Stimulated activated CD4-positive, alpha-beta T cell treated with anti-CD3 and anti-CD28 coated beads, Interleukin-15, amount 100 ng/mL, for 48 hours (primary cell): ENCODE results near the gene IGSF9.
"Not testable (repeated sequence)": the region's sequence is repeated elsewhere in the genome, so short reads cannot be mapped to it uniquely, and the experiment has no call there.

Experiments used
- DNase-seq, 2 donors: peaks; one replicate each; pipeline ENCODE4 v3.0.0-alpha.2; 2020; ENCODE audit warnings: low read depth in 2 of 2

Gene IGSF9

DNA sequence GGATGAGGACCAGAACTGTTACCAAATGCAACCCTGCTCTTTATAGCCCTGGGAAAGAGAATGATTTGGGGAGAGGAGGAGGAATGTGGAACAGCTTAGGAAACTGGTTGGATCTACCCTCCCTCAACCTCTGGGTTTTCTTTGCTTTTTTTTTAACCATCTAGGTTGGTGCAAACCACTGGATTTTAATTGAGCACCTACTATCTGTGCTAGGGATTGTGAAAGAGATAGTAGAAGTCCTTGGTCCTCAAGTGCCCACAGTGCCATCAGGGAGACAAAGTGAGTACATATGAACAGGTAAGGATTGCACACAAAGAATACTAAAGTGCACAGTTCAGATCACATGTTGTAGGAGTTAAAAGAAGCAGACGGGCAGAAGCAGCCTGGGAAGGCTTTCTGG, 24.8 kb downstream of the IGSF9 start:
- DNase-seq, result no peak

DNA sequence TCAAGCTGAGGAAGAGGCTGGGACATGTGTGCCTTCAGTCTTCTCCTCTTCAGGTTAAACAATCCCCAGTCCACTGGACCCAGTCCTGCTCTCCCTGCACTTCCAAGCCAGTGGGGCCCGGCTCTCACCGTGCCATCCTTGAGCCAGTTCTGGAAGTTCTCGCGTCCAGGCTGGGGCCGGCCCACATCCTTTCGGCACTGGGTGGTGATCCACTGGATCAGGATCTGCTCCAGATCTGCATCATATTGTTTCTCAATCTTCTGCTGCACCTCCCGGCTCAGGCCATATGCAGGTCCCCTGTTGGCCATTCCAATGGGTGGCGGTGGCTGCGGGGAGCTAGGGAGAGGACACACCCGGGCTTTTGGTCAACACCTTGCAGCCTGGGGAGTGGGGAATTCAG, 25.2 kb downstream of the IGSF9 start:
- DNase-seq, result no peak

- no peak for DNase-seq
These were observed 26.1 kb downstream of the IGSF9 start for GRCh38 chr1:159919236-159919865.

GRCh38 chr1:159918352-159919200, 26.8 kb downstream of the IGSF9 start:
- DNase-seq, result no peak

DNA sequence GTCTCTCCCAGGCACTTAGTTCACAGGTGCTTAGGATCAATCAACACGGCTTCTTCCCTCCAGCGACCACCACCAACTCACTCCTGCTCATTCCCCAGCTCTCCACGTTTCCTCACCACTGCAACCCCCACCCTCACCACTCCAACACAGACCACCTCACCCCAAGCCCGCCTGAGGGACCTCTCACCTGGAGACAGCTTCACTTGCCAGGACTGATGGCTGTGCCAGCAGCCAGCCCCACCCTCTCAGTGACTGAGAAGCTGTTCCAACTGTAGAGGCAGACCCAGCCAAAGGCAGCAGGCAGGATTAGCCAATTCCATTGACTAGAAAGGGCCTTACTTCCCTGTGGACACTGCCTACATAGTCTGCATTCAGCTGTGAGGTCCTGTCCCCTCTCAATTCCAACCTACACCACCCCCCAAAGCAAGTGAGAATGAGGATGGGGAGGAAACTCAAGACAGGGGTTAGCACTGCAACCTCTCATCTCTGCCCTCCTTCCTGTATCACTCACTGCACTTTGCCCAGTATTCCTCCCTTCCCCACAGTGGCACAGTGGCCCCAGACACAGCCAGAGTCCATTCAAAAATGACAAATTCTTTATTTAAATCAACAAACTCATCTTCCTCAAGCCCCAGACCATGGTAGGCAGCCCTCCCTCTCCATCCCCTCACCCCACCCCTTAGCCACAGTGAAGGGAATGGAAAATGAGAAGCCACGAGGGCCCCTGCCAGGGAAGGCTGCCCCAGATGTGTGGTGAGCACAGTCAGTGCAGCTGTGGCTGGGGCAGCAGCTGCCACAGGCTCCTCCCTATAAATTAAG, 27.7 kb downstream of the IGSF9 start:
- no peak for DNase-seq

GRCh38 chr1:159916242-159917051, 29.0 kb downstream of the IGSF9 start:
- DNase-seq, result no peak

- DNase-seq, result no peak
These were observed 29.7 kb downstream of the IGSF9 start for GRCh38 chr1:159915571-159916241.

GRCh38 chr1:159914252-159915018, 31.0 kb downstream of the IGSF9 start:
- DNase-seq, result no peak

DNA sequence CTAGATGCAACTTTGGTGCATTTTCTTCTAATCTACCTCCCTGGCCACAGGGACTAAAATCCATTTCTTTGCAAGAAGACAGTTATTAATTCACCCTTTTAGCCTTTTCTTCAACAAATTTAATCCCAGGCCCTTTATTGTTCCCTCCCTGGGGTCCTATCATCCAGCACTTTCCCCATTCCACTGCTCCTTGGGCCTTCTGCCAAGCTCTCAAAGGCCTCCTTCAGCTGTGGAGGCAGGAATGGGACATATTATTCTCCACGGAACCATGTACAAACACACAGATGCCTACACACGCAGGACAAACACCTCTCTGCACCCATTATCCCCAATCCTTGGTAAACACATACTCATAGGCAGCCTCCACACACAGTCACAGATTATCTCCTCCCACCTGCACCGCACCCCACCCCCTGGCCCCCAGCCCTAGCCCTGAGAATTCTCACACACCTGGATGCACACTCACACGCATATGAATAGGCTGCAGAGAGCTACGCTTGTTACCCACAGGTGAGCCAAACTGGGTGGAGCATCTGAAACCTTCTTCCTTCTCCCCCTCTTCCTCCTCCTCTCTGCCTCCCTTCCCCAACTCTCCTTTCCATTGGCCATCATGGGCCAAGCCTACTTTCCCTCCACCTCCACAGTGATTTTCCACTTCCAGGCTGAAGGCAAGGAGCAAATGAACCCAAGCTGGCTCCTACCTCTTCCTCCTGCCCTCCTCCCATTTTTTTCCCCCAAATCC, 31.8 kb downstream of the IGSF9 start:
- no peak for DNase-seq

GRCh38 chr1:159911326-159912070, 33.9 kb downstream of the IGSF9 start:
- no peak for DNase-seq

GRCh38 chr1:159908031-159908940, 37.1 kb downstream of the IGSF9 start:
- DNase-seq, result no peak

DNA sequence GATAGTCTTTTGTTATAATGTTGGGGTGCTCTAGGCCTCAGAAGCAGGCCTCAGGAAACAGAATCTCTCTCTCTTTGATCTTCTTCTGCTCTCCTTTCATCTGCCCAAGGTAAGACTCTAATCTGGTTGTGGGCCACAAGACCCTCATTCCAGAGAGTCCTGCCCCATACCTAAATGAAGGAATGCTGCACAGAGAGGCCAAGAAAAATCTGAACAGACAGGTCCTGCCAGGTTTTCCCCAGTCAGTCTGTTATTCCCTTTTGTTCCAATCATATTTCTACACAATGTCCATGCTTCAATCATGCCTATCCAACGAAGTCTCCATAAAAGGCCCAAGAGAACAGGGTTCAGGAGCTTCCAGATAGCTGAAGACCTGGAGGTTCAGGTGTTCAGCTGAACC, 38.5 kb downstream of the IGSF9 start:
- no peak for DNase-seq

DNA sequence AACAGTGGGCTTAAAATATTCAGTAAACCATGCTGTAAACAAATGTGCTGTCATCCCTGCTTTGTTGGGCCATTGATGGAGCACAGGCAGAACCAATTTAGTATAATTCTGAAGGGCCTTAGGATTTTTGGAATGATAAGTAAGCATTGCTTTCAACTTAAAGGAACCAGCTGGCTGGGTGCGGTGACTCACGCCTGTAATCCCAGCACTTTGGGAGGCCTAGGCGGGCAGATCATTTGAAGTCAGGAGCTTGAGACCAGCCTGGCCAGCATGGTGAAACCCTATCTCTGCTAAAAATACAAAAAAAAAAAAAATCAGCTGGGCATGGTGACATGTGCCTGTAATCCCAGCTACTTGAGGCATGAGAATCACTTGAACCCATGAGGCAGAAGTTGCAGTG, 41.4 kb downstream of the IGSF9 start:
- DNase-seq, result not testable (repeated sequence)

GRCh38 chr1:159902541-159902940, 42.9 kb downstream of the IGSF9 start:
- no peak for DNase-seq

- DNase-seq, result no peak
These were observed 44.6 kb downstream of the IGSF9 start for GRCh38 chr1:159900755-159901360.

DNA sequence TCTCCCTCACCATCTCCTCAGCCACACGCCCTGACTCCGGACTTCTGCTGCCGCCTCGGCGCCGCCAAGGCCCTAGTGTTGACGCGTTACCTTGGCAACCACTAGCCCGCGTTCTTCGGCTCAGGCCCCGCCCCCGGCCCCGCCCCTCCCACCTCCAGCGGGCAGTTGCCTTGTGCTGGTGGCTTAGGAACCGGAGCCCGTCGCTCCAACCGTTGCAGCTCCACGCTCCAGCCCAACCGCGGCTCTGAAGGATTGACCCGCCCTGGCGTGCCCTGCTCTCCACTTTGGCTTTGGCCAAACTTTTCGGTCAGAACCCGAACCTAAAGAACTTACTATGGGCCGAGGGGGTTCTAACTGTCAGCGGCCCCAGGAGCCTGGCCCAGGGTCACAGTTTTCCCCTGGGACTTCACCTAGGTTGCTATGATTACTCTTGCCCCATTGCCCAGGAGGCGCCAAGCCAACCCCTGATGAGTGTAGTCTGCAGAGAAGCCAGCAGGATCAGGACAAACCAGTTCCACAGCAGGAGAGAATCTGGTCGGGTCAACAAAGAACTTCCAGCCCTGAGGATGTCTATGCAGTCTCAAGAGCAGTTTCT, 45.2 kb downstream of the IGSF9 start, which contains the start of gene CFAP45:
Gene CFAP45 (minus strand): TSS at position 80 of the 595 bp plus-strand sequence. CDS start 67 bp downstream, at position 13.
- no peak for DNase-seq

DNA sequence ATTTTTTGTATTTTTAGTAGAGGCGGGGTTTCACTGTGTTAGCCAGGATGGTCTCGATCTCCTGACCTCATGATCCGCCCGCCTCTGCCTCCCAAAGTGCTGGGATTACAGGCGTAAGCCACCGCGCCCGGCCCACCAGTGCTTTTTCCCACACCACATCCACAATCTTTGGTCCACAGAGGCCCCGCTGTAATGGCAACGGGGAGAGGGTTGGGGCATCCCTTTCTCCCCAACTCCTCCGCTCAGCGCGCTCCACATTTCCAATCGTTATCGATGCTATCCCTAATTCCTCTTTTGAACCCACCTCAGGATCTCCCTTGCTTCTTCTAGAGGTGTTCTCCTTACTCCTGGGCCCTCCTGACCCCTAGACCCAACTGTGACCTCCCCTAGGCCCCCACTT, 45.8 kb downstream of the IGSF9 start:
- not testable (repeated sequence) for DNase-seq
